DOHH2 (cell line): ENCODE results near the gene C4B.
"Not testable (repeated sequence)": the region's sequence is repeated elsewhere in the genome, so short reads cannot be mapped to it uniquely, and the experiment has no call there.

ENCODE experiments used
- CTCF ChIP-seq: fragments of 200-600 bp; sonication (generic); IDR thresholded peaks from one replicate; pipeline ENCODE4 v1.5.1; 2014; ENCODE audit warnings: antibody characterized with exemption, mild to moderate bottlenecking, low read depth, low read length; ENCODE audit not compliant: poor library complexity, severe bottlenecking
- EZH2phosphoT487 ChIP-seq: fragments of 200-600 bp; sonication (generic); IDR thresholded peaks from 2 replicates; pipeline ENCODE4 v1.6.1; 2017; ENCODE audit warnings: borderline replicate concordance, mild to moderate bottlenecking, antibody characterized with exemption, low read length, moderate library complexity, mixed read lengths

GRCh38 chr6:32008616-32009015 lies 6.0 kb upstream of the C4B start:
- not testable (repeated sequence) for TF ChIP-seq CTCF, EZH2phosphoT487
